CD4-positive, alpha-beta T cell treated with Interleukin-15 for 4 hours (primary cell): ENCODE measurements around the gene TMEM218.

Experiments
- DNase-seq: peaks from one replicate; pipeline ENCODE4 v3.0.0-alpha.2; 2020; ENCODE audit warnings: low spot score

TMEM218 gene

GRCh38 chr11:125129316-125129993 lies 18.0 kb upstream of the TMEM218 start:
- no peak for DNase-seq

DNA sequence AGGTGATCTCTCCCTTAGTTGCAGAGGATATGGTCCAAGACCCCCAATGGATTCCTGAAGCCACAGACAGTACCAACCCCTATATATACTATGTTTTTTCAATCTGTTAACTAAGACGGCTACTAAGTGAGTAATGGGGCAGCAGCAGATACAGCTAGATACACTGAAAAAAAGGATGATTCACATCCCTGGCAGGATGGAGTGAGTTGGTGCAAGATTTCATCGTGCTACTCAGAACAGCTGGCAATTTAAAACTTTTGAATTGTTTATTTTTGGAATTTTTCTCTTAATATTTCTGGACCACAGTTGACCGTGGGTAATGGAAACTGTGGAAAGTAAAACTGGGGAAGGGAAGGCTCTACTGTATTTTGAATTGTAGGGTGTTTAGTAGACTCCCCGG lies 17.0 kb upstream of the TMEM218 start:
- DNase-seq: no peak

DNA sequence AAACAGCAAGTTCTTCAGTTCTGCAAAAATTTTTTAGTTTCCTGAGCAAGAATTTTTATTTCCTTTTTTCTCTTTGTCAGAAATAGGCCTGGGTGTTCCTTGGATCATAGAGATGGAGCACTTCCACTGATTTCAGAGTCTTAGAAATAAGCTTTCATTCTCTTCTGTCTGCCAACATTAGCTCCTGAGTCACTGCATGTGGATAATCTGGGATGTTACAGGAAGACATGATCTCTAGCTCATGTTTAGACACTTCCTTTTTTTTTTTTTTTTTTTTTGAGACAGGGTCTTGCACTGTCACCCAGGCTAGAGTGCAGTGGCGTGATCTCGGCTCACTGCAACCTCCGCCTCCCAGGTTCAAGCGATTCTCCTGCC lies 13.2 kb upstream of the TMEM218 start:
- no peak for DNase-seq

- DNase-seq: peak; percentile 36
Observed at GRCh38 chr11:125123947-125124617, 12.7 kb upstream of the TMEM218 start.

- no peak for DNase-seq
Observed at GRCh38 chr11:125123194-125123946, 11.9 kb upstream of the TMEM218 start.

DNA sequence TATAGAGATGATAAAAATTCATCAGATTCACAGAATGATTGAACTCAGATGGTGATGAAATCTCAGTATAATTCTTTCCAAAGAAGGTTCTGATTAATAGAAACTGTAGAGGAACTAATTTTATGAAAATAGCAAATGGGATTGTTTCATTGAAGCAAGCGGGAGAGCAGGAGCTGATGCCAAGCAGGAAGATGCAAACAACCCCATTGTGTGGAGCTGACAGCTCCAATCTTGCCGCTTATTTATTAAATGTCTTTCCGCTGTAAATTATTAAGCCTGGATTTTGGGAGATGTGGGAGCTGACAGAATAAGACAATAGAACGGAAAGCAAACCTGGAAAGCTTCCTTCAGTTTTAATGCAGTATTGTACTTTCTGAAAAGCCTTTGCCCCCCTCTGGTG lies 6.0 kb upstream of the TMEM218 start:
- no peak for DNase-seq

- no peak for DNase-seq
Observed at GRCh38 chr11:125114518-125114917, 3.1 kb upstream of the TMEM218 start.

DNA sequence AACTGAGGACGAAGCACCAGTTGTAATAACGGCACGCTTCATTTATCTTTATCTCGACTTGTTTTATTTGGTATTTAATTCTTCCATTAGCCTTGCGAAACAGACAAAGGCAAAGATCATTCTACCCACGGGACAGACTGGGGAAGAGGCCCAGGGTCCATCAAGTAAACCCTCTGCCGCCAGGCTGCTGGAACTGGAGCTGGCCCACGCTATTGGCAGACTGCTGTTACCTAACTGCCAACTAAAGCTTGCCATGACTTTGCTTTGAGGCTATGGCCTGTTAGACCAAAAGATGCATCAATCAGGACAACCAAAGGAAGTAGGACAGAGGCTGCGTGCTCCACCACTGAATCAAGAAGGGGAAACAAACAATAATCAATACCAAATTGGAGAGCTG lies 780 bp upstream of the TMEM218 start:
- no peak for DNase-seq

- DNase-seq: peak; percentile 8
Observed at GRCh38 chr11:125111001-125111342, 454 bp downstream of the TMEM218 start.

DNA sequence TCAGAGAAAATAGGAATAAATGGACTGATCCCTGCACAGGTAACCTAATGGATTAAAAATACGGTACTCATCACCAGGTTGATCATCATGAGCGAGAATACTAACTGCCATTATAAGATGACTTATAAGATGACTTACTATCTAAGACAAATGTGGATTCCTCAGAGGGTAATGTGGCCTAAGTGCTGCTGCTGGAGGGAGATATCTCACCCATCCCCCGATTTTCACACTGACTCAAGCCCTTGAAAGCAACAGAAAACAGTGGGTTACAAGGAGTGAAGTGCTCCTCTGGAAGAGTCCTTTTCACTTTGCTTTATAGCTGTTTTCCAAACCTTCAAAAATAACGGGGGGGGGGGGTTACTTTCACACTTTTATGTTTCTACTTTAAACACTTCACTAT lies 920 bp downstream of the TMEM218 start:
- DNase-seq: no peak

- DNase-seq: no peak
Observed at GRCh38 chr11:125108469-125108868, 3.0 kb downstream of the TMEM218 start.

- DNase-seq: no peak
Observed at GRCh38 chr11:125105926-125106325, 5.5 kb downstream of the TMEM218 start.

GRCh38 chr11:125102510-125102909 lies 8.9 kb downstream of the TMEM218 start:
- no peak for DNase-seq

DNA sequence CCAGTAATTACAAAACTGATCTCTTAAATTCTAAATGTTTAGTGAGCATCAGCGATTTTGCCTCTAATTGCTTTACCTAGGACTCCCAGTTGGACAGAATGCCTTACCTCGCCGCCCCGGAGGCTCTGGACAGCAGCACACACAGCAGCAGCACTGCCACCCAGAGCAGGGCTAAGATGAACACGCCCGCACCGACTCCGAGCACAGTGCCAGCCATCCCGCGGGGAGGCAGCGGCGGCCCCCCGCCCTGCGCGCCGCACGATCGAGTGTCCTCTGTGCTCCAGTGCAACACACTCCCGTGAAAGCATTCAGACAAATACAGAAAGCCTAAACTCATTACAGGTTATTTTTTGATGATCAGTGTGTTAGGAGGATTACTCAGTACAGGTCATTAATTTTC lies 9.4 kb downstream of the TMEM218 start:
- no peak for DNase-seq

- no peak for DNase-seq
Observed at GRCh38 chr11:125101596-125101995, 9.8 kb downstream of the TMEM218 start.

DNA sequence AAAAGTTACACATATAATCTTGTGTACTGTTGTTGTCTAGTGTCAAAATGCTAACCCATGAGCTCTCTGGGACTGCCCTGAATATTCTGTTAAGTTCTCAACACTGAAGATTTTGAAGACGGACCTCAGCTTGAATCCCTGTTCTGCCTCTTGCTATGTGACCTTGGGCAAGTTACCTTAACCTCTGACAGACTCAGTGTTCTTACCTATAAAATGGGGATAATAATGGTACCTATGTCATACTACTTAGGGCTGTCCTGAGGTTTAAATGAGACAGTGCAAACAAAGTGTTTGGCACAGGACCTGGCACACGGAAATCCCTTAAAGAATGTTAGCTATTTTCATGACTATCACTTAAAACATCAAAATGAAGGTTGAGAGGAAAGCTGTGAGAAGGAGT lies 11.3 kb downstream of the TMEM218 start:
- DNase-seq: no peak

DNA sequence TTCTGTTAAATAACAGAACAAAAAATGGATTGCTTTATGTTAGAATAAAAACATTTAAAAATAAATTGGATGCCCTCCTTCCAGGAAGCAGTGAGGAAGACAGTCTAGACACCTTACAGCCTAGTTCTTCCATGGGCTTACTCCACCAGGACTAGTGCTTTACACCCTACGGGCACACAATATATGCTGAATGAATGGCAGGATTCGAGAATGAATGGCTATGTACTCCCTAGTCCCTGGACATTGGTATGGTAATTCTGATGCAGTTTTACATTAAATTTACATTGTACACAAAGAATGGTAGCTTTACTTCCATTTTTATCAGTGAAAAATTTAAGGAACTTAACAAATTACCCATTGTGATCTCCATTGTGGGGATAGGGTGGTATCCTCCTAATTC lies 16.7 kb downstream of the TMEM218 start:
- DNase-seq: no peak

- DNase-seq: no peak
Observed at GRCh38 chr11:125093502-125093901, 17.9 kb downstream of the TMEM218 start.

- no peak for DNase-seq
Observed at GRCh38 chr11:125092669-125093068, 18.8 kb downstream of the TMEM218 start.

DNA sequence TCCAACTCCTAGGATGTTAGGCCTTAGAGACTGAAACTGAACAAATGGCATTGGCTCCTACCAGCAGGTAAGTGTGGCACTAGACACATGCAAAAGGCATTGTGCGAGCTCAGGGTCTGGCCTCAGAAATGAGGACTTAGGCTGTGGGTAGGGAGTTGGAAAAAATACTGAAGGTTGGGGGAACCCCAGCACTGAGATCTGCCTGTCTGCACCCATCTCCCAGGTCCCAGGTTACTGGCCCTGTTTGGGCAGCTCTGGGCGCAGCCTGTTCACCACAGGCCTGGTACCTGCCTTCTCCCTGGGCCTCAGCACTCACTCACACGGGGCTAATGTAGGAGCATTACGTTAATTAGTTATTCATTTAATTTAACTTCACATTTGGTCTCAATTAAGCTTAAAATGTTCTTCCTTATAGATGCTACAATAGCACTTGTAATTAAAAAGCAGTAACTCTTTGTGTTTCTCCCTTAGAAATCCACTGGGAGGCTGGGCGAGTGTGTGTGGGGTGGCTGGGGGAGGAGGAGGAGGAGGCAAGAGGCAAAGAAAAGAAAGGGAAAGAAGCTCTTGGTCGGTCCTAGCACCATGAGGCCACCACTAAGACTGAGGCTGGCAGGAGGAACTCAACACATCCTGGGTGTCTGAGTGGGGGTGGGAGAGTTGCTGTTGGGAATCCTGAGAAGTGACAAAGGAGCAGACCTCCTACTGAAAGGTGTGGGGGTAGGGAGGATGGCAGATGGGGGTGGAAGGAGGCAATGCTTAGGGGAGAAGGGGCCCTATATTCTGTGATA lies 19.4 kb downstream of the TMEM218 start:
- no peak for DNase-seq

DNA sequence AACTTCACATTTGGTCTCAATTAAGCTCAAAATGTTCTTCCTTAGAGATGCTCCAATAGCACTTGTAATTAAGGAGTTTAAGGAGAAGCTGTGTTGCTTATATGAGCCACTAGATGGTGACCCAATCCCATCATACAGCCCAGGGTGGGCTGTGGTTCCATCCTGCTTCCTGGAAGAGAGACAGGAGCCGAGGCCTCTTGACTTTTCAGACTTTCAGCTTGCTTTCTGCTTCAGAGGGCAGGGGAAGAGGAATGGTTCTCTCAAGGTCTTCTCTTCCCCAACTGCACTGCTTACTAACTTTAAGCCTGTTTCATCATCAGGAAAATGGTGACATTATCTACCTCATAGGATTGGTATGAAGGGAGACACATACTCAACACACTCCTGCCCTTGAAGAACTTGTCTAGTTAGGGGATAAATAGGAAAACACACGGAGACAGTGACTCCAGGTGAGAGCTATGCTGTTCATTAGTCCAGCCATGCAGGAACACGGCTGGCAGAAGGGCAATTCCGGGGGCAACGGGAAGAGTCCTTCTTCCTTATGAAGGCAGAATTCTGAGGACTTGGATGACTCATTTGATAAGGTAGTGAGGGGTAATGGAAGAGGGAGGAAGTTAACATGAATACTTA lies 20.1 kb downstream of the TMEM218 start:
- no peak for DNase-seq

GRCh38 chr11:125090816-125091215 lies 20.6 kb downstream of the TMEM218 start:
- no peak for DNase-seq
